K562 (cell line): ENCODE measurements around the gene CREB3L1. TPM values are rescaled to one million over a fixed set of nuclear protein-coding genes. Genes with fewer than 3 reads are reported as not detected.
A peak's percentile ranks its signal among the peaks of the same experiment; 100 is the strongest.

Source experiments
- ATAC-seq: fragments of 200-7000 bp; cut with Tn5 transposase; 3 replicates; pipeline ENCODE4 v1.9.1; 2020; ENCODE audit warnings: moderate library complexity
- BruUV-seq: library from RNA; stranded (reverse); fragments of 400-500 nt; replicated peaks from 2 replicates; lab custom pipeline; 2021; lab: Mats Ljungman, UMichigan
- CTCF ChIA-PET: fragments of 300-600 bp; formaldehyde crosslinking; extraction: SDS; loops from one replicate; lab custom pipeline; 2021; ENCODE audit warnings: low intra/inter-chr PET ratio; lab: Yijun Ruan, JAX
- POLR2A ChIA-PET: fragments of 300-600, 350-650 bp; sonication (Branson Sonifier 250); formaldehyde crosslinking; extraction: SDS; loops from one replicate; lab custom pipeline; 2021; ENCODE audit warnings: antibody characterized with exemption, inconsistent platforms; lab: Yijun Ruan, JAX
- DNase-seq, 4 experiments: peaks; one replicate each; pipeline versions ENCODE4 v3.0.0 to v3.0.0-alpha.2; 2011 to 2018; ENCODE audit warnings: low spot score in 3 of 4, mixed read lengths in 3 of 4; ENCODE audit errors: extremely low read depth in 1 of 4
- FAIRE-seq: peaks from 2 replicates; lab custom pipeline; 2011; peaks lifted over from hg19 to GRCh38; lab: Jason Lieb, UNC
- H2AFZ ChIP-seq: 2 replicates; pipeline ENCODE4 v1.6.0; 2011; ENCODE audit warnings: low read depth, low read length, control low read depth, inconsistent platforms
- H3K27ac ChIP-seq: fragments of 200-600 bp; 3 replicates; pipeline ENCODE4 v1.8.0; 2011; ENCODE audit warnings: low read depth, mild to moderate bottlenecking, control low read depth, inconsistent platforms, low read length, moderate library complexity, mixed read lengths; ENCODE audit errors: extremely low read depth
- H3K27me3 ChIP-seq, 2 experiments: fragments of 300-600 bp in 1 of 2; 2 replicates in 1 of 2; 3 replicates in 1 of 2; pipeline versions ENCODE4 v1.6.0 to v1.8.0; 2011; ENCODE audit warnings: inconsistent platforms in 2 of 2, low read length in 2 of 2, mild to moderate bottlenecking in 1 of 2, mixed read lengths in 1 of 2, moderate library complexity in 1 of 2; ENCODE audit not compliant: control insufficient read depth in 2 of 2, insufficient read depth in 2 of 2
- H3K36me3 ChIP-seq: fragments of 300-600 bp; 3 replicates; pipeline ENCODE4 v1.8.0; 2011; ENCODE audit warnings: mild to moderate bottlenecking, low read length, inconsistent platforms; ENCODE audit not compliant: control insufficient read depth, insufficient read depth
- H3K4me1 ChIP-seq, 2 experiments: fragments of 200-600 bp in 1 of 2; replicated peaks in 1 of 2; 2 replicates in 1 of 2; 3 replicates in 1 of 2; pipeline versions ENCODE4 v1.5.1 to v1.8.0; 2011; ENCODE audit warnings: inconsistent platforms in 2 of 2, low read length in 2 of 2, mild to moderate bottlenecking in 1 of 2, mixed read lengths in 1 of 2, moderate library complexity in 1 of 2; ENCODE audit not compliant: control insufficient read depth in 2 of 2, insufficient read depth in 2 of 2
- H3K4me2 ChIP-seq: 2 replicates; pipeline ENCODE4 v1.6.1; 2011; ENCODE audit warnings: low read length, control low read depth, inconsistent platforms, mixed read lengths; ENCODE audit not compliant: insufficient read depth
- H3K4me3 ChIP-seq: fragments of 200-600 bp; sonication (generic), shearing (Covaris generic); 2 replicates; pipeline ENCODE4 v1.5.1; 2016; ENCODE audit warnings: control low read depth, inconsistent platforms
- H3K79me2 ChIP-seq: fragments of 200-600 bp; 3 replicates; pipeline ENCODE4 v1.8.0; 2011; ENCODE audit warnings: low read length, inconsistent platforms; ENCODE audit not compliant: control insufficient read depth, insufficient read depth
- H3K9ac ChIP-seq, 2 experiments: 2 replicates each; pipeline versions ENCODE4 v1.6.0 to v1.6.1; 2011; ENCODE audit warnings: low read depth in 2 of 2, low read length in 2 of 2, control low read depth in 1 of 2, inconsistent platforms in 1 of 2, mild to moderate bottlenecking in 1 of 2, mixed read lengths in 1 of 2; ENCODE audit not compliant: insufficient read depth in 1 of 2
- H3K9me1 ChIP-seq: one replicate; pipeline ENCODE4 v1.6.0; 2011; ENCODE audit warnings: inconsistent platforms, mild to moderate bottlenecking, low read length, moderate library complexity; ENCODE audit not compliant: control insufficient read depth, insufficient read depth
- H3K9me3 ChIP-seq: replicated peaks from 2 replicates; pipeline ENCODE4 v1.5.1; 2011; ENCODE audit warnings: low read depth, low read length, inconsistent platforms; ENCODE audit not compliant: control insufficient read depth, insufficient read depth
- H4K20me1 ChIP-seq: replicated peaks from 2 replicates; pipeline ENCODE4 v1.6.1; 2011; ENCODE audit warnings: low read length, inconsistent platforms, mixed read lengths; ENCODE audit not compliant: control insufficient read depth, insufficient read depth
- ASH1L ChIP-seq: fragments of 450-650 bp; IDR thresholded peaks from 2 replicates; pipeline ENCODE4 v1.6.1; 2018; ENCODE audit warnings: borderline replicate concordance, mild to moderate bottlenecking, low read depth; ENCODE audit not compliant: partially characterized antibody
- DIDO1 ChIP-seq: fragments of 450-650 bp; IDR thresholded peaks from 2 replicates; pipeline ENCODE4 v1.6.1; 2016; ENCODE audit warnings: low read depth, missing biosample characterization, missing genetic modification characterization
- DPF2 ChIP-seq: fragments of 450-650 bp; IDR thresholded peaks from 2 replicates; pipeline ENCODE4 v1.6.1; 2016
- GATA2 ChIP-seq: sonication (generic); formaldehyde crosslinking; IDR thresholded peaks from 2 replicates; pipeline ENCODE4 v1.4.0; 2020; ENCODE audit warnings: mild to moderate bottlenecking, missing genetic modification reagents
- IRF2 ChIP-seq: sonication (generic); formaldehyde crosslinking; IDR thresholded peaks from 2 replicates; pipeline ENCODE4 v1.8.1; 2022; ENCODE audit warnings: mild to moderate bottlenecking, missing genetic modification reagents
- MLLT1 ChIP-seq, 2 experiments: fragments of 450-650 bp; IDR thresholded peaks; 2 replicates each; pipeline ENCODE4 v1.6.1; 2016
- SFPQ ChIP-seq: fragments of 200-400 bp; formaldehyde crosslinking; IDR thresholded peaks from 2 replicates; pipeline ENCODE4 v1.6.1; 2017; ENCODE audit warnings: mild to moderate bottlenecking, low read depth, low read length, moderate library complexity
- SMARCA4 ChIP-seq: fragments of 450-650 bp; IDR thresholded peaks from 2 replicates; pipeline ENCODE4 v1.6.1; 2016
- TAF9B ChIP-seq: fragments of 450-650 bp; IDR thresholded peaks from 2 replicates; pipeline ENCODE4 v1.6.1; 2018; ENCODE audit warnings: mild to moderate bottlenecking; ENCODE audit not compliant: partially characterized antibody
- TEAD4 ChIP-seq, 2 experiments: sonication (generic) in 1 of 2; formaldehyde crosslinking in 1 of 2; IDR thresholded peaks; 2 replicates each; pipeline versions ENCODE4 v1.6.1 to v1.8.0; 2012 to 2022; ENCODE audit warnings: borderline replicate concordance in 1 of 2, inconsistent platforms in 1 of 2, low read length in 1 of 2, mild to moderate bottlenecking in 1 of 2, missing genetic modification reagents in 1 of 2
- ZFX ChIP-seq: sonication (generic); formaldehyde crosslinking; IDR thresholded peaks from 2 replicates; pipeline ENCODE4 v1.8.0; 2022; ENCODE audit warnings: mild to moderate bottlenecking, missing genetic modification reagents, moderate library complexity
- ZNF592 ChIP-seq: fragments of 450-650 bp; IDR thresholded peaks from 2 replicates; pipeline ENCODE4 v1.6.1; 2017; ENCODE audit warnings: antibody characterized with exemption, mild to moderate bottlenecking
- WGBS: fragments of 100-300 bp; shearing (Covaris generic); methylation state at CpG from one replicate; pipeline ENCODE4 v1.1.6; 2016; ENCODE audit warnings: low coverage, mixed read lengths; ENCODE audit not compliant: insufficient coverage; ENCODE audit errors: missing lambda C conversion rate; 5-methylcytosine and 5-hydroxymethylcytosine counted together
- in situ Hi-C: fragments of 300-500 bp; cut with MboI; formaldehyde crosslinking; loops from 4 replicates; pipeline ENCODE4 v1.15.0; 2018; ENCODE audit warnings: inconsistent platforms, mixed read lengths
- intact Hi-C: fragments of 100-400 bp; cut with micrococcal nuclease; formaldehyde crosslinking; loops from 2 replicates; pipeline ENCODE4 v1.14.2; 2022
- polyA plus RNA-seq, 8 experiments: library from polyadenylated mRNA; depleted of rRNA in 4 of 8; stranded (reverse) in 5 of 8; unstranded in 3 of 8; fragments of >200 nt; fragmentation: Nextera tagmentation in 2 of 8; fragmentation: Illumina TruSeq in 1 of 8; extraction: Ambion mirVana in 2 of 8; extraction: Trizol in 1 of 8; gene quantifications; 2 replicates each; pipeline versions ENCODE4 v1.2.1 to v1.2.3, GENCODE V29; 2011 to 2014; ENCODE audit warnings: inconsistent platforms in 1 of 8, missing spikeins in 1 of 8
- total RNA-seq, 7 experiments: library from RNA; depleted of rRNA in 6 of 7; stranded (reverse); fragments of >200 nt in 6 of 7; fragmentation: Illumina TruSeq in 2 of 7; extraction: Trizol in 2 of 7; gene quantifications; 2 replicates each; pipeline versions ENCODE4 v1.2.1 to v1.2.3, GENCODE V29; 2011 to 2021; ENCODE audit warnings: low replicate concordance in 1 of 7

CREB3L1 gene
- total and polyA plus RNA-seq, 9 of the 15 experiments (the other 6 are each of a cell fraction or from before 2014, with no cell fraction given), result 1.2 to 27.6 (median 3.7) TPM

- ATAC-seq (peak; percentile 63), FAIRE-seq (peak; percentile 74), DNase-seq (peak; percentile 71 to 74 (median 74))
- Histone ChIP-seq H3K4me3 (no peak overlapping the region), H3K9me3 (no peaks in the 10 kb centered on the region), H3K36me3 (no peaks in the 10 kb centered on the region; the same call in 2 of the 3 replicates), H2AFZ (peak overlapping the region; percentile 95), H3K27me3 (no peaks in the 10 kb centered on the region), H3K27ac (peak overlapping the region; percentile 87), H3K4me2 (peak overlapping the region; percentile 26; the same call in 1 of the 2 replicates), H3K9ac (peak overlapping the region; percentile 3 to 67; a peak in 3 of 4 replicates), H4K20me1 (no peaks in the 10 kb centered on the region), H3K4me1 (peaks cover 39 to 59% of the 10 kb centered on the region in 2 experiments), H3K79me2 (peaks cover 9% of the 10 kb centered on the region; the same call in 2 of the 3 replicates), H3K9me1 (no peaks in the 10 kb centered on the region)
- intact Hi-C loops, result loop anchor here (5.0 kb wide), 3 partner anchors 119 to 289 kb away; partner anchors contain the start of gene MDK
- ChIA-PET CTCF (interaction anchor here (0.6 to 2.0 kb wide), 3 partner anchors 60 to 132 kb away, joined by 4 to 20 read pairs (median 9); no protein-coding TSS in a partner anchor), POLR2A (interaction anchor here (0.6 to 2.2 kb wide), 7 partner anchors 8 to 89 kb away, joined by 3 to 9 read pairs (median 3); partner anchors contain the start of gene CREB3L1)
- WGBS, result 46% methylated on average over 13 of the region's 19 CpGs
- no TSS peak for BruUV-seq
- in situ Hi-C loops, result loop anchor here (10.0 kb wide), 1 partner anchor 66 kb away; no protein-coding TSS in a partner anchor
- peak; percentile 61 for TF ChIP-seq ZFX (CRISPR knock-in tag)
- no peak for TF ChIP-seq GATA2 (CRISPR knock-in tag)
- TF ChIP-seq DIDO1 (tag), result no peak
- peak; percentile 82 for TF ChIP-seq TEAD4 (IDR thresholded peaks at IDR 0.05; ENCODE audit: low read length)
- TF ChIP-seq TEAD4 (CRISPR knock-in tag; IDR thresholded peaks at IDR 0.05; ENCODE audit: borderline replicate concordance), result no peak
- peak; percentile 88 for TF ChIP-seq ZNF592
- peak; percentile 90 for TF ChIP-seq DPF2
- peak; percentile 43 for TF ChIP-seq TAF9B
- no peak for TF ChIP-seq IRF2 (CRISPR knock-in tag)
- TF ChIP-seq ASH1L, result no peak
- peak; percentile 74 for TF ChIP-seq SMARCA4
- TF ChIP-seq SFPQ, result no peak
- TF ChIP-seq MLLT1 (IDR thresholded peaks at IDR 0.05), result peak in 1 of 2 experiments; percentile 11; a peak in 1 of 4 replicates
These were observed 29.0 kb upstream of the CREB3L1 start for GRCh38 chr11:46248289-46249102.
